Adrenal gland (tissue), 12 donors: Measurements from ENCODE around the gene RHBDL1. TPM values are rescaled to one million over a fixed set of nuclear protein-coding genes. Genes with fewer than 3 reads are reported as not detected.

Experiments
- DNase-seq, 7 donors: peaks; one replicate each; pipeline ENCODE4 v3.0.0-alpha.2; 2019 to 2020
- H3K27ac ChIP-seq, 5 donors: fragments of 200-600 bp; sonication (generic) in 4 of 5; 1 replicate in 3 of 5; 2 replicates in 2 of 5; pipeline versions ENCODE4 v1.5.1 to v1.8.0; 2016 to 2020; ENCODE audit warnings: mild to moderate bottlenecking in 1 of 5
- H3K27me3 ChIP-seq: fragments of 200-600 bp; 2 replicates; pipeline ENCODE4 v1.8.0; 2021
- H3K36me3 ChIP-seq, 2 donors: fragments of 200-600 bp; replicated peaks in 1 of 2; 1 replicate in 1 of 2; 2 replicates in 1 of 2; pipeline versions ENCODE4 v1.5.1 to v1.8.0; 2018 to 2022
- H3K4me1 ChIP-seq, 2 donors: fragments of 200-600 bp; replicated peaks in 1 of 2; 1 replicate in 1 of 2; 2 replicates in 1 of 2; pipeline versions ENCODE4 v1.5.1 to v1.8.0; 2018 to 2021
- H3K4me3 ChIP-seq, 4 donors: fragments of 200-600 bp; sonication (generic) in 3 of 4; one replicate each; pipeline ENCODE4 v1.5.1; 2016 to 2018
- H3K9me3 ChIP-seq, 3 donors: fragments of 200-600 bp; sonication (generic) in 1 of 3; replicated peaks in 1 of 3; 1 replicate in 2 of 3; 2 replicates in 1 of 3; pipeline versions ENCODE4 v1.5.1 to v1.8.0; 2016 to 2021
- POLR2A ChIP-seq, 2 donors: fragments of 450-650 bp; IDR thresholded peaks; one replicate each; pipeline ENCODE4 v1.6.1; 2017; ENCODE audit warnings: antibody characterized with exemption in 2 of 2, mild to moderate bottlenecking in 2 of 2, moderate library complexity in 1 of 2
- WGBS, 4 donors: extraction: QIAGEN DNeasy Blood & Tissue Kit in 2 of 4; methylation state at CpG; one replicate each; pipeline versions ENCODE4 v1.1.5 to v1.1.7; 2013 to 2017; 5-methylcytosine and 5-hydroxymethylcytosine counted together
- intact Hi-C, 2 donors: fragments of 100-400 bp; cut with DNase I; formaldehyde crosslinking; loops; one replicate each; pipeline versions ENCODE4 v1.14.1 to v1.15.0; 2022 to 2023
- polyA plus RNA-seq, 3 donors: library from polyadenylated mRNA; stranded (reverse); fragments of 200-250 nt in 2 of 3; fragments of 350-450 nt in 1 of 3; fragmentation: Illumina TruSeq in 1 of 3; extraction: RNeasy Lipid Tissue Mini Kit (QIAGEN cat#74804) in 1 of 3; gene quantifications; one replicate each; pipeline ENCODE4 v1.2.3, GENCODE V29; 2013 to 2014
- total RNA-seq, 9 donors: library from RNA; depleted of rRNA in 4 of 9; stranded (reverse); fragments of >200 nt in 4 of 9; fragments of 120-200 nt in 1 of 9; fragmentation: NEBNext Ultra II Directional in 1 of 9; extraction: Animal tissue kit (Norgen Biotek cat#: 25700) in 1 of 9; gene quantifications; one replicate each; pipeline versions ENCODE4 v1.1.0 to v1.2.4, GENCODE V29; 2013 to 2023
- TF ChIP-seq, protein P1 (sequence below), 6 experiments: fragments of 450-650 bp in 4 of 6; fragments of 200-600 bp in 2 of 6; sonication (generic) in 1 of 6; IDR thresholded peaks; 1 replicate in 5 of 6; 2 replicates in 1 of 6; pipeline versions ENCODE4 v1.5.1 to v1.8.0; 2016 to 2021; ENCODE audit warnings: antibody characterized with exemption in 6 of 6, mild to moderate bottlenecking in 2 of 6, moderate library complexity in 1 of 6
- donor health status: healthy with polysubstance abuse.
- donor health status: Bipolar disorder and iron deficiency.
- donor health status: DM: yes; HTN: yes; CAD: no.
- donor health status: DM: no; HTN: no; CAD: no.
- donor health status: DM: no; HTN: no; CAD: no.
- donor health status: DM: yes; HTN: yes; CAD: no.

The RHBDL1 gene
- total and polyA plus RNA-seq, 12 donors: 0.13 to 21.1 (median 3.8) TPM

DNA sequence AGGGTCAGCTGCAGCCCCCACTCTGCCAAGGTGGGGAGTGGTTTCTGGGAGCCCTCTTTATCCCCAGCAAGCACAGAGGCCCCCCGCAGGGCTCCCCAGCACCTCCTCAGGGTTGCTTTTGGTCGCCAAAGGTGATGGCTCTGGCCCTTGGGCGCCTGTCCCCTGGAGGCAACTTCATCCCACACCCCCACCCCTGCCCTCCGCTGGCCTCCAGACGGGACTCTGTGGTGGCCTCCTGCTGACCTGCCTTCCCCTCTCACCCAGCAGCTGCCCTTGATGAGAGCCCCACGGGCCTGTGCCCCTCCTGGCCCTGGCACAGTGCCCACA lies 15.4 kb upstream of the RHBDL1 start:
- intact Hi-C loops: no loop called here
- Histone ChIP-seq H3K27ac (peak overlapping the region; percentile 8 to 90 (median 66)), H3K4me3 (peak overlapping the region in 1 of 4 donors; percentile 20), H3K9me3 (no peaks in the 10 kb centered on the region), H3K27me3 (no peaks in the 10 kb centered on the region), H3K4me1 (peaks cover 12 to 13% of the 10 kb centered on the region in 2 donors), H3K36me3 (peaks cover 0 to 9% of the 10 kb centered on the region in 2 donors)
- WGBS, 4 donors: 52 to 74% (median 57%) methylated on average over 4 to 6 of the region's 6 CpGs
- DNase-seq: no peak
- TF ChIP-seq, protein P1, sequence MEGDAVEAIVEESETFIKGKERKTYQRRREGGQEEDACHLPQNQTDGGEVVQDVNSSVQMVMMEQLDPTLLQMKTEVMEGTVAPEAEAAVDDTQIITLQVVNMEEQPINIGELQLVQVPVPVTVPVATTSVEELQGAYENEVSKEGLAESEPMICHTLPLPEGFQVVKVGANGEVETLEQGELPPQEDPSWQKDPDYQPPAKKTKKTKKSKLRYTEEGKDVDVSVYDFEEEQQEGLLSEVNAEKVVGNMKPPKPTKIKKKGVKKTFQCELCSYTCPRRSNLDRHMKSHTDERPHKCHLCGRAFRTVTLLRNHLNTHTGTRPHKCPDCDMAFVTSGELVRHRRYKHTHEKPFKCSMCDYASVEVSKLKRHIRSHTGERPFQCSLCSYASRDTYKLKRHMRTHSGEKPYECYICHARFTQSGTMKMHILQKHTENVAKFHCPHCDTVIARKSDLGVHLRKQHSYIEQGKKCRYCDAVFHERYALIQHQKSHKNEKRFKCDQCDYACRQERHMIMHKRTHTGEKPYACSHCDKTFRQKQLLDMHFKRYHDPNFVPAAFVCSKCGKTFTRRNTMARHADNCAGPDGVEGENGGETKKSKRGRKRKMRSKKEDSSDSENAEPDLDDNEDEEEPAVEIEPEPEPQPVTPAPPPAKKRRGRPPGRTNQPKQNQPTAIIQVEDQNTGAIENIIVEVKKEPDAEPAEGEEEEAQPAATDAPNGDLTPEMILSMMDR (IDR thresholded peaks at IDR 0.05): no peak
- TF ChIP-seq POLR2A (IDR thresholded peaks at IDR 0.05): no peak

DNA sequence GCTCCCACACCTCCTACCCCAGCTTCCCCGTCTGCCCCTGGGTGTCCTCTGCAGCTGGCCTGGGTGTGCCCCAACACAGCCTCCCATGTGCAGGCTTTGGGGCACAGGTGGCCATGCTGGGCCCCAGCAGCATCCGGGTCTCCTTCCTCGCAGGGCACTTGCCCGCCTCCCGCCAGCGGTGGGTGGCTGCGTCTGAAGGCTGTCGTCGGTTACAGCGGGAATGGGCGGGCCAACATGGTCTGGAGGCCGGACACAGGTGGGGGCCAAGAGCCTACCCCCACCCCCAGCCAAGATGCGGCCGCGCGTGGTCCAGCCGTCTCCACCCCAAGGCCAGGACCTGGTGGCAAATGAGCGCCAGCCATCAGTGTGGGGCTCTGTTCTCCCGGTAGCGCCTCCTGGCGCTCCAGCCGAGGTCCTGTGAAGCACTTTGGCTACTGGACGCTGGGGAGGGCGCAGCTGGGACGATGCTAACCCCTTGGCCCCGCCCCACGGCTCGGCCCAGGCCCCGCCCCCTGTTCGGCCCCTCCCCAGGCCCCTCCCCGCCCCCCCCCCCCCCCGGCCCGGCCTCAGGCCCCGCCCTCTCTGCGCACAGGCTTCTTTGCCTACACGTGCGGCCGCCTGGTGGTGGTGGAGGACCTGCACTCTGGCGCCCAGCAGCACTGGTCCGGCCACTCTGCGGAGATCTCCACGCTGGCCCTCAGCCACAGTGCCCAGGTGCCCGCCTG lies 14.8 kb upstream of the RHBDL1 start:
- H3K36me3 ChIP-seq: peaks cover 0 to 5% of the 10 kb centered on the region in 2 donors
- H3K27me3 ChIP-seq: no peaks in the 10 kb centered on the region
- peaks cover 12 to 13% of the 10 kb centered on the region in 2 donors for H3K4me1 ChIP-seq
- TF ChIP-seq, protein P1 (IDR thresholded peaks at IDR 0.05): peak; percentile 33 to 75 (median 58)
- peak; percentile 49 to 83 for TF ChIP-seq POLR2A (IDR thresholded peaks at IDR 0.05)
- peak overlapping the region; percentile 8 to 90 (median 66) for H3K27ac ChIP-seq
- H3K4me3 ChIP-seq: peak overlapping the region in 1 of 4 donors; percentile 32
- no peaks in the 10 kb centered on the region for H3K9me3 ChIP-seq
- peak; percentile 92 to 97 (median 96) for DNase-seq
- 0 to 21% (median 6%) methylated on average over 3 to 39 of the region's 43 CpGs for WGBS, 4 donors
- intact Hi-C loops: no loop called here

DNA sequence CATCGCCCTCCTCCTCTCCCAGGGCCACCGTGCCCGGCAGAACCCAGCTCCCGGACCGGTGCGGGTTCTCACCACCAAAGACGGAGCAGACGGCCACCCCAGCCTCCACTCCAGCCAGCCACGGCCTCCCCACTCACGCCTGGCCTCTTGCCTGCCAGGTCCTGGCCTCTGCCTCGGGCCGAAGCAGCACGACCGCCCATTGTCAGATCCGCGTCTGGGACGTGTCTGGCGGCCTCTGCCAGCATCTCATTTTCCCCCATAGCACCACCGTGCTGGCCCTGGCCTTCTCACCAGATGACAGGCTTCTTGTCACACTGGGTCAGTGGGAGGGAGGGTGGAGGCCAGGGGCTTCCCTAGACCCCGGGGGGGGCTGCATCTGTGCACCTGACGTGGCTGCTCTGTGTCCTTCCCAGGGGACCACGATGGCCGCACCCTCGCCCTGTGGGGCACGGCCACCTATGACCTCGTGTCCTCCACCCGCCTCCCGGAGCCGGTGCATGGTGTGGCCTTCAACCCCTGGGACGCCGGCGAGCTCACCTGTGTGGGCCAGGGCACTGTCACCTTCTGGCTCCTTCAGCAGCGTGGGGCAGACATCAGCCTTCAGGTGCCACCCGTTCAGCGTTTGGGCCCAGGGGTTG lies 14.2 kb upstream of the RHBDL1 start:
- peaks cover 0 to 4% of the 10 kb centered on the region in 2 donors for H3K36me3 ChIP-seq
- H3K4me3 ChIP-seq: peak overlapping the region in 1 of 4 donors; percentile 32
- peaks cover 12 to 13% of the 10 kb centered on the region in 2 donors for H3K4me1 ChIP-seq
- H3K27ac ChIP-seq: peak overlapping the region in 4 of 5 donors; percentile 51 to 90 (median 70)
- intact Hi-C loops: no loop called here
- no peak for DNase-seq
- WGBS, 4 donors: 31 to 39% (median 36%) methylated on average over 12 to 35 of the region's 35 CpGs
- no peaks in the 10 kb centered on the region for H3K27me3 ChIP-seq
- no peaks in the 10 kb centered on the region for H3K9me3 ChIP-seq
- TF ChIP-seq POLR2A (IDR thresholded peaks at IDR 0.05): no peak
- TF ChIP-seq, protein P1 (IDR thresholded peaks at IDR 0.05): no peak

DNA sequence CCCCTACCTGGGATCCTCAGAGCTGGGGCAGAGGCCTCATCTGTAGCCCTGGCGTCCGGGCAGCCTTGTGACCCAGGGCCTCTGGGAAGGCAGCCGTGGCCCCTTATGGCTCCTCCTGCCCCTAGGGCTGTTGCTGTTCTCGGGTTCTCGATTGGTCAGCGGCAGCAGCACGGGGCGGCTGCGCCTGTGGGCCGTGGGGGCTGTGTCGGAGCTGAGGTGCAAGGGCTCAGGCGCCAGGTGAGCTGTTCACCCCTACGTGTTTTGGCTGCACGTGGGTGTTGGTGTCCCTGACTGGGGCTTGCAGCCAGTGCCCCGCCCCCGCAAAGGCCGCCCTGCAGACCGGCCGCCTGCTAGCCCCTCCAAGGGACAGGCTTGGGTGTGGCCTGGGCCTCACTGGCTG lies 13.4 kb upstream of the RHBDL1 start:
- TF ChIP-seq, protein P1 (IDR thresholded peaks at IDR 0.05): no peak
- no peak for TF ChIP-seq POLR2A (IDR thresholded peaks at IDR 0.05)
- intact Hi-C loops: no loop called here
- Histone ChIP-seq H3K36me3 (peaks cover 0 to 4% of the 10 kb centered on the region in 2 donors), H3K9me3 (no peaks in the 10 kb centered on the region), H3K27ac (no peak overlapping the region), H3K4me3 (no peak overlapping the region), H3K4me1 (peaks cover 12 to 13% of the 10 kb centered on the region in 2 donors), H3K27me3 (no peaks in the 10 kb centered on the region)
- WGBS, 4 donors: 96 to 100% (median 96%) methylated on average over 3 to 19 of the region's 19 CpGs; no CpG with 5 or more reads in 1 of the 4 donors
- no peak for DNase-seq
